ENCODE measurements around the gene KRTAP10-2. TPM values are rescaled to one million over a fixed set of nuclear protein-coding genes. Genes with fewer than 3 reads are reported as not detected.

Gene KRTAP10-2
- total RNA-seq, 1 donor from 2014 or later: not detected

DNA sequence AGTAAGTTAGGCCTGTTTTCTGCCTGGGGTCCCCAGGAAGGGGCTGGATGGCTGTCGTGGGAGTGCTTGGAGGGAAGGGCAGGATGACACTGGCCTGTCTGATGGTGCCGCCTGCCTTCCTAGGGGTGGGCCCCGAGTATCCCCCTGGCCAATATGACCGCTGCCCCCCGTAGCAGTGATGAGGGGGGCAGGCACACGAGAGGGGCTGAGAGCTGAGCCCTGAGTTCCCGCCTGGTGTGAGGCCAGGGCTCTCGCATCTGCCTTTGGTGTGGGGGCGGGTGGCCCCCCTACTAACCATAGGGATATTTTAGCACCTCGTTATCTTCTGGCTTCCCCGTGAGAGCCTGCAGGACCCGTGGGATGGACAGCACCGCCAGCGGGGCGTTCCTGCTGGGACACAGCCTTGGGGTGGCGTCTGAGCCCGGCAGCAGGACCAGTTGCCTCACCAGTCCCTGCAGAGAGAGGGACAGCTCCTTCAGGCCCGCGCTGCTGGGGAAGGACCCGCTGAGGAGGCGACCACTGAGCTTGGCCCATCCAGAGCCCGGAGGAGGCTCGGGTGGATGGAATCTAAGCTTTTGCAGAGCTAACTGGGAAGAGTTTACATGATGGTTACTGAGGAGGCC lies 21.7 kb downstream of the KRTAP10-2 start:
- Histone ChIP-seq H3K27me3 (ENCODE audit: low read depth) (no peaks in the 10 kb centered on the region), H3K36me3 (no peaks in the 10 kb centered on the region), H3K4me1 (no peaks in the 10 kb centered on the region), H3K4me3 (no peak overlapping the region), H3K27ac (no peak overlapping the region), H3K9me3 (no peaks in the 10 kb centered on the region)
- ATAC-seq (no peak), DNase-seq (no peak)
- TF ChIP-seq, protein P1, sequence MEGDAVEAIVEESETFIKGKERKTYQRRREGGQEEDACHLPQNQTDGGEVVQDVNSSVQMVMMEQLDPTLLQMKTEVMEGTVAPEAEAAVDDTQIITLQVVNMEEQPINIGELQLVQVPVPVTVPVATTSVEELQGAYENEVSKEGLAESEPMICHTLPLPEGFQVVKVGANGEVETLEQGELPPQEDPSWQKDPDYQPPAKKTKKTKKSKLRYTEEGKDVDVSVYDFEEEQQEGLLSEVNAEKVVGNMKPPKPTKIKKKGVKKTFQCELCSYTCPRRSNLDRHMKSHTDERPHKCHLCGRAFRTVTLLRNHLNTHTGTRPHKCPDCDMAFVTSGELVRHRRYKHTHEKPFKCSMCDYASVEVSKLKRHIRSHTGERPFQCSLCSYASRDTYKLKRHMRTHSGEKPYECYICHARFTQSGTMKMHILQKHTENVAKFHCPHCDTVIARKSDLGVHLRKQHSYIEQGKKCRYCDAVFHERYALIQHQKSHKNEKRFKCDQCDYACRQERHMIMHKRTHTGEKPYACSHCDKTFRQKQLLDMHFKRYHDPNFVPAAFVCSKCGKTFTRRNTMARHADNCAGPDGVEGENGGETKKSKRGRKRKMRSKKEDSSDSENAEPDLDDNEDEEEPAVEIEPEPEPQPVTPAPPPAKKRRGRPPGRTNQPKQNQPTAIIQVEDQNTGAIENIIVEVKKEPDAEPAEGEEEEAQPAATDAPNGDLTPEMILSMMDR (IDR thresholded peaks at IDR 0.05): no peak
- intact Hi-C loops (cut with DNase I): no loop called here

DNA sequence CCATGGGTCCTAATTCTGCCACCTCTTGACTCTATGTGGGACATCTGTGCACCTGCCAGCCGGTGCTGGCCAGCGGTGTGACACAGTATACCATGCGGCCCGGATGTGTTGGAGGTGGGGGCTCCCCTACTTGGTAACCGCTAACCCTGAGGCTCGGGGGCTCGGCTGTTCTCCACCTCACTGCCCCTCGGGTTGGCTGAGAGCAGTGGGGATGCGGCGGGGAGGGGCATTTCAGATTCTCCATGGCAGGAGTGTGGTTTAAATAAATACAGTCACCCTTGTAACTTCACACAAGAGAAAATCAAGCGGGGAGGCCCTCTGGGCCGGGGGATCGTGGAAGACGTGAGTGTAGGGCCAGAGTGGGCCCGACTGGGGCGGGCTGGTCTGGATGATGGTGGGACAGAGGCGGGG lies 22.3 kb downstream of the KRTAP10-2 start:
- Histone ChIP-seq H3K4me1 (no peaks in the 10 kb centered on the region), H3K9me3 (no peaks in the 10 kb centered on the region), H3K27me3 (ENCODE audit: low read depth) (no peaks in the 10 kb centered on the region), H3K27ac (no peak overlapping the region), H3K4me3 (no peak overlapping the region), H3K36me3 (no peaks in the 10 kb centered on the region)
- TF ChIP-seq, protein P1 (IDR thresholded peaks at IDR 0.05): no peak
- intact Hi-C loops (cut with DNase I): no loop called here
- ATAC-seq: no peak
- DNase-seq: no peak

DNA sequence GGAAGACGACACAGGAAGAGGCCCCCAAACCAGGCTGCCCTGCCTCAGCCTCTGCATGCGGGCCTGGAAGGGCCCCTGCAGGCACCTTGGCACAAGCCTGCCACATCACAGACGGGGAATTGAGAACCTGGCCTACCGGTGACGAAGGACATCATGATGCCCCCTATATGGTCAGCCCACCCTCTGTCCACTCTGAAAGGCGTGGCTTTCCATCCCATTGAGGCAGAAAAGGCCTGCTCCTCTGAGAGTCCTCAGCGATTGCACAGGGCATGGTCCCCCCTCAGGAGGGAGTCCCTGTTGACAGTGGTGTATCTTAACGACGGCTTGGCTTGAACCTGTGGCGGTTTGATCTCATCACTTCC lies 22.7 kb downstream of the KRTAP10-2 start:
- no peak for DNase-seq
- H3K4me3 ChIP-seq: no peak overlapping the region
- H3K27me3 ChIP-seq (ENCODE audit: low read depth): no peaks in the 10 kb centered on the region
- H3K36me3 ChIP-seq: no peaks in the 10 kb centered on the region
- no peak for ATAC-seq
- H3K9me3 ChIP-seq: no peaks in the 10 kb centered on the region
- H3K27ac ChIP-seq: no peak overlapping the region
- intact Hi-C loops (cut with DNase I): no loop called here
- TF ChIP-seq, protein P1 (IDR thresholded peaks at IDR 0.05): no peak
- no peaks in the 10 kb centered on the region for H3K4me1 ChIP-seq

DNA sequence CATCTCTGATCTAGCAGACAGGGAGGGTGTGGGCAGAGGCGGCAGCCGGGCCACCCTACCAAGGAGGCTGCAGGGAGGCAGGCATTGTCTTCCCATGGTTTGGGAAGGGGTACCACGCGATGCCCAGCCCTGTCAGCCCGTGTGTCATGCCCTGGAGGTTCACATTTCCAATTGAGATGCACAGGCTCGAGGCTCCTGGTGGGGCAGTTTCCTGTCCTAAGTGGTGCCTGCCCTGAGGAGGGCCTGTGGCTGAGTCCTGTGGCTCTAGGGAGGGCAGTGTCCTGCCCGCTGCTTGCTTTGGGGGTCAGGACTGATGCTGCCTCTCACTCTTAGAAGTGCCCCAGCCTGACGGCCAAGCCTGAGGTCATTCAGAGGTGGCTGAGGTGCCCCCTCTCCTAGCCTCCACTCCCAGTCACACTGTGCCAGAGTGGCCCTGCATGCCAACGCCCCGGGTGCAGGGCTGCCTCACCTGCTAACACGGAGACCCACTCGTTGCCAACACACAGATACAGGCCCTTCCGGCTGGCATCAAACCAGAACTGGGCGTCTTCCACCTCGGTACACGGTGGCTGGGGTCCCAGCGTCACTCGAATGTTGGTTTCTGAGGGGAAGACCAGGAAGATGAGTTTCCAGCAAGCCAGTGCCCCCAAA lies 23.2 kb downstream of the KRTAP10-2 start:
- no peak for ATAC-seq
- Histone ChIP-seq H3K4me3 (no peak overlapping the region), H3K36me3 (no peaks in the 10 kb centered on the region), H3K9me3 (no peaks in the 10 kb centered on the region), H3K27ac (no peak overlapping the region), H3K4me1 (no peaks in the 10 kb centered on the region), H3K27me3 (ENCODE audit: low read depth) (no peaks in the 10 kb centered on the region)
- TF ChIP-seq, protein P1 (IDR thresholded peaks at IDR 0.05): no peak
- DNase-seq: peak; percentile 34
- intact Hi-C loops (cut with DNase I): no loop called here

DNA sequence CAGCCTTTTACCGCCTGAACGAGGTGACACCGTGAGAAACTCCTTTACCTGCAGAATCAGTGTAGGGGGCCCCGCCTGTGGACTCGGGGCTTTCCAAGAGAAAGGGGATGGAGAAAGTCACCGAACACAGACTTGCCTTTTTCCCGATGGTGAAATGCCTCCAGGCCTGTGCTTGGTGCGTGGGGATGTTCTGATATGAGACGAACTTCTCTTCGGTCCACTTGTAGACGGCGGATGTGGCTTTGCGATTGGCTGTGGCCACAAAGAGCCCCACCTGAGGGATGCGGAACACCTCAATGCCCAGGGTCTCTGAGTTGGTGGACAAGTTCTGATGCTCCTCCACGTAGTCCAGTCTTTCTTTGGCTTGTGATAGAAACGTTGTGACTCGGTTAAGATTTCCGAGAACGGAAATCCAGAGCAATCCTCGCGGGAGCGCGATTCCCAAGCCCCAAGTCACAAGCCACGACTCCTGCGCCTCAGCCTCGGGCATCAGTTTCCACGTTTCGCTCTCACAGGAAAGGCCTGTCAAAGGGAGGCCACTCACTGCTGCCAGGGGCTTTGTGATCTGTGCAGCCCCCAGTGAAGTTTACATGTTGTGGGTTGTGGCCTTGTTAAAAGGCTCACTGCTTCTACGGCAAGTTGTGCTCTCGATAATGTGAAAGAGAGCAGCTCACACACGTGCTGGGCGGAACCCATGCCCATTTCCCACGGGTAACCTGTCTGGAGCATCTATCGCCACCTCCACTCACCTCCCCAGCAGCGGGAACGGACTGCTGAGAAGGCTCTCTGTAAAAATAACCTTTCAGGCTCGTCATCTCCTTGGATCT lies 23.9 kb downstream of the KRTAP10-2 start:
- H3K4me1 ChIP-seq: no peaks in the 10 kb centered on the region
- no peaks in the 10 kb centered on the region for H3K36me3 ChIP-seq
- ATAC-seq (no peak), DNase-seq (peak; percentile 20)
- no peak overlapping the region for H3K4me3 ChIP-seq
- H3K9me3 ChIP-seq: no peaks in the 10 kb centered on the region
- TF ChIP-seq, protein P1 (IDR thresholded peaks at IDR 0.05): no peak
- no peak overlapping the region for H3K27ac ChIP-seq
- intact Hi-C loops (cut with DNase I): no loop called here
- H3K27me3 ChIP-seq (ENCODE audit: low read depth): no peaks in the 10 kb centered on the region
